HG02759 (cell line): ENCODE results near the gene SGTA.
A peak's percentile ranks its signal among the peaks of the same experiment; 100 is the strongest.
"Not testable (repeated sequence)": the region's sequence is repeated elsewhere in the genome, so short reads cannot be mapped to it uniquely, and the experiment has no call there.

Source experiments
- ATAC-seq: cut with Tn5 transposase; IDR thresholded peaks from one replicate; pipeline ENCODE4 v1.9.1; 2021; ENCODE audit warnings: mild to moderate bottlenecking, moderate library complexity; ENCODE audit not compliant: unreplicated experiment

Gene SGTA, protein sequence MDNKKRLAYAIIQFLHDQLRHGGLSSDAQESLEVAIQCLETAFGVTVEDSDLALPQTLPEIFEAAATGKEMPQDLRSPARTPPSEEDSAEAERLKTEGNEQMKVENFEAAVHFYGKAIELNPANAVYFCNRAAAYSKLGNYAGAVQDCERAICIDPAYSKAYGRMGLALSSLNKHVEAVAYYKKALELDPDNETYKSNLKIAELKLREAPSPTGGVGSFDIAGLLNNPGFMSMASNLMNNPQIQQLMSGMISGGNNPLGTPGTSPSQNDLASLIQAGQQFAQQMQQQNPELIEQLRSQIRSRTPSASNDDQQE

DNA sequence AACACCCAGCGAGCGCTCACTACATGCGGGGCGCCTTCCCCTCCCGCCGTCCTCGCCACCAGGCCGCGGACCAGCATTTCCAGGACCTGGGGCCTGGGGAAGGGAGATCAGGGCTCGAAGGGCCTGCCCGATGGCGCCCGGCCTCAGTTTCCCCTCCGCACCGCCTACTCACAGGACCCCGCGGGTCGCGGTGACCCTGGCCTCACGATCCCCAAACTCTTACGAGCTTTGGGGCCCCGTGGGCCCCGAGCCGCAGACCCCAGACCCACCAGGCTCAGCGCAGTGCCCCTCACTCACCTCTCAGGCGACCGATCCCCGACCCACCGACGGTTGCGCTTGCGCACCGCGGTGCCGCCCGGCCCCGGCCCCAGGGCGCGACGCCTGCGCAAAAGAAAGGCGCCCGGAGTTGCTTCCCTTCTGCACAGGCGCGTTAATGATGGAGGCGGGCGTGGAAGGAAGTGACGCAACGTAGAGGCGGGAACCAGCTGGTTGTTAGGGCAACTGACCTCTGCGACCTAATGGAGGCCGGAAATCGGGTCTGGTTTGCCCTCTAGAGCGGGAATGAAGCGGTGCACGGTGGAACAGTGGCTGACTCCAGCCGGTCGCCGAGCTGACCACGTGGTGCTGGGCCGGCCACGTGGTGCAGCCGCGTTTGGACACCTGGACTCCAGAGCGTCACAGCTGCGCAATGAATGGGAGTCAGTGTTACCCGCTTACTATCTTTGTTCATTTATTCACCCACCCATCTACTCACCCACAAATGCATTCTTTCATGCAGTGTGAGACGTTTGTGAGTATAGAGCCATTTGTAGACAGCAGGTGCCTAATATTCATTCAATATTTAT lies at the start of gene SGTA:
TSS of gene SGTA (minus strand) at position 338 of the 845 bp plus-strand sequence. CDS start 14,205 bp downstream, outside the sequence.
- peak; percentile 74 for ATAC-seq

DNA sequence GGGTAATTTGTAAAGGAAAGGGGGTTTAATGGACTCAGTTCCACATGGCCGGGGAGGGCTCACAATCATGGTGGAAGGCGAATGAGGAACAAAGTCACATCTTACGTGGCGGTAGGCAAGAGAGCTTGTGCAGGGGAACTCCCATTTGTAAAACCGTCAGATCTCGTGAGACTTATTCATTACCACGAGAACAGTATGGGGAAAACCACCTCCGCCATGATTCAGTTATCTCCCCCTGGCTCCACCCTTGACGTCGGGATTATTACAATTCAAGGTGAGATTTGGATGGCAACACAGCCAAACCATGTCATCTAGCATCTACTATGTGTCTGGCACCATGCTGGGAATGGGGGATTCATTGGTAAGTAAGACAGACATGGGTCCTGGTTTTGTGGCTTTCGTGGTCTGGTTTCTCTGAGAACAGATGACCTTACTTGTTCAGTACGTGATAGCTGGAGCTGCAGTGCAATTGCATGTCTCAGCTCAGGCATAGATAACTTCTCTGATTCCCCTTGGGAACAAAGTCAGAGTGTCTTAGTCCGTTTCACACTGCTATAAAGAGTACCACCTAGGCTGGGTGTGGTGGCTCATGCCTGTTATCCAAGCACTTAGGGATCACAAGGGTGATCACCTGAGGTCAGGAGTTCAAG lies 44.9 kb upstream of the SGTA start:
- ATAC-seq, result no peak

DNA sequence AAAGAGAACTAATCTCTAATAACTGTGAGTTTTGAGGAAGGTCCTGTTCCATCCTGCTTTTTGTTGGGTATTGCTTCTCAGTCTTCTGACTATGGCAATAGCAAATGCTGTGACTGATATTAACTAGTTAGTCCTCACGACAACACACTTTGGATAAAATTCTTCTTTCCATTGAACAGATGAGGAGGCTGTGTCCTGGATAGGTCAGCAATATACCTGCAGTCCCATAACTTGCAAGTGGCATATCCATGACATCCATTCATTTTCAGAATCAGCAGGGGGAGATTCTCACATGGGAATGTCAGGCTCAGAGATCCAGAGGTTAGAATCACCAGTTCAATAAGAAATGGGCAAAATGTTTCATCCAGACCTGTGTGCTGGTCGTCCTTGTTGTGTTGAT lies 43.9 kb upstream of the SGTA start:
- ATAC-seq, result no peak

DNA sequence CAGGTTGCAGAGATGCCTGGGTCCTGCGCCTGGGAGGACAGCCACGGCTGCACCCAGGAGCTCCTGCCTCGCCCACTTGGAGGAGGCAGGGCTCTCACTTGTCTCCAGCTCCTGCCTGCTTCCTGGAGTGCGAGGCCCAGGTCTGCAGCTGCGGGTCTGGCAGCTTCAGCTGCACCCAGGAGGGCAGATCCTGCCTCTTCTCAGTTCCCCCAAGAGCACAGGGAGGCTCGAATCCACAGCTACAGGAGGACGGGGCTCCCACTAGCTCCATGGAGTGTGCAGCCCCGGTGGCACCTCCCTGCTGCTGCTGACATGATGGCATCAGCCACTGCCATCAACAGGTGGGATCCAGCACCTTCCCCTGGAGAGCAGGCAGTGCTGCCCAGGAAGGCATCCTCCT lies 41.1 kb upstream of the SGTA start:
- no peak for ATAC-seq

DNA sequence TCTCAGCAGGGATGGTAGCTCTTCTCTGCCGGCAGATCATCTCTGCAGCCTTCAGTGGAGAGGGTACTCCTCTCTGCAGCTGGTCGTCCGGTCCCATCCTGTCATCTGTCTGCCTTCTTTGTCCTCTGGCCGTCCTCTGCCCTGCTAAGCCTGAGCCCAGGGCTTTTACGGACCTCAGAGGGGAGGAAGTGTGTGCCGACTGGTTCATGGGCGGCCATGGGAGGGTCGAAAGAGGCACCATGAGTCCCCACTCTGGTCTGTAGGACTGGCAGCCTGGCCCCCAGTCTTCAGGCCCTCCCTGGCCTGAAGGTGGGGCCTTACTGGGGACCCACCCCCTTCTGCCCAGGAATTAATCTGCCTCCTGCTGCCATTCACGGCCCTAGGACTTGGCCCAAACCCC lies 40.6 kb upstream of the SGTA start:
- ATAC-seq, result no peak

DNA sequence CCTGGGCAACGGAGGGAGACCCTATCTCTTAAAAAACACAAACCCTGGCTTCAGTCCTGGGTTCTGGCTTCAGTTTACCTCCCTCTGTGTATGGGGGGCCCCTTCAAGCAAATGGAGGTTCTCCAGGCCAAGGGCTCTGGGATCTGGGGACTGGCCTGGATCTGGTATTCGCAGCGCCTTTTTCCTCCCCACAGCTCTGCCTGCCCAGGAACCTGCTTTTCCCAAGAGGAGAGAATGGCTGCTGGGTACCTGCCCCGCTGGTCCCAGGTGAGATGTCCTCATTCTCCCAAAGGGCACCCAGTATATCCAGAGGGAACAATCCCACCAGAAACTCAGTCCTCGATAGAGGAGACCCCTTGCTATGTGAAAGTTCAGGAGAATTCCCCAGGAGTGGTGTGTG lies 39.8 kb upstream of the SGTA start:
- no peak for ATAC-seq

DNA sequence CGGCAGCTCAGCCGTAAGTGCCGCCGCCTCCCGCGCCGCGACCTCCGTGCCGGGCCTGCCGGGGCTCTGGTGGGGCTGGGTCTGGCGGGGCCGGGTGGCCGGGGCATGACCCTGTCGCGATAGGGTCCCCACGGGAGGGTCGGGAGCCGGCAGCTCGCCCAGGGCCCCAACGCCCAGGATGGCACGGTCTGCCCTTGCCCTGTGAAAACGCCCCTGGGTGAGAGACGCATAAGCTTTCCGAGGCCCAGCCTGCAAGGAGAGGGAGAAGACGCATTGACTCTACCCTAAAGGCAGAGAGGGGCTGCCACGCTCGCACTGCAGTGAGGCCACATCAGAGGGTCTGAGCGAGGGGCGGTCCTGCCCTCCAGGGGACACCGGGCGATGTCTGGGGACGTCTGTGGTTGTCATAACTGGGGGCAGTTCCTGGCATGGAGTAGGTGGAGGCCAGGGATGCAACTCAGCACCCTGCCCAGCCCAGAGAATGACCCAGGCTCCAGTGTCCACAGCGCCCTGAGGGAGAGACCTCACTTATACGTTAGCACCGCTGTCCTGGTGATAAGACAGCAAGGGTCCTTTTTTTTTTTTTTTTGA lies 37.1 kb upstream of the SGTA start:
- ATAC-seq, result no peak

DNA sequence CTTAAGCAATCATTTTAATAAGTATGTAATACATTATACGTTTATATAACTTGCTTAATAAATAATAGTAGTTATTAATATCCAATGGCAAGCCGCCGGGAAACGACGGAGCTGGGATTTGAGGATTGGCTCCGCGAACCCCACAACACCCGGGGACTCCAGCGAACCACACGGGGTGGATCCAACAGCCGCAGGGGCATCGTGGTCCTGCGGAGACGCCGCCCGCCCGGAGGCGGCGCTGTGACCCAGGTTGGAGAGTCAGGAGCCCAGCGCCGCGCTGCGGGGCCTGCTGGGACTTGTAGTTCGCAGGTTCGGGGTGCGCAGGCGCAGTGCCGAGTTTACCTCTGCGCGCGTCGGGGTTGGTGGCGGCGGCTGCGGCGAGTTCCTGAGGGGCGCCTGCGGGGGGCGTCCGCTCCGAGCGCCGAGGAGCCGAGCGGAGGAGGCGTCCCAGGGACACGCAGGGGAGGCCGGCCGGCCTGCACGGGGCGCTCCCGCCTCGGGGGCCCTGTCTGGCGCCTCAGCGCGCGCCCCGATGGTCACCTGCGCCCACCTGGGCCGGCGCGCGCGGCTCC lies 36.6 kb upstream of the SGTA start, which contains the start of gene ZNF554:
TSS of gene ZNF554 (plus strand) at position 329 of the 572 bp plus-strand sequence. CDS start at position 533, 204 bp downstream.
- peak; percentile 92 for ATAC-seq

DNA sequence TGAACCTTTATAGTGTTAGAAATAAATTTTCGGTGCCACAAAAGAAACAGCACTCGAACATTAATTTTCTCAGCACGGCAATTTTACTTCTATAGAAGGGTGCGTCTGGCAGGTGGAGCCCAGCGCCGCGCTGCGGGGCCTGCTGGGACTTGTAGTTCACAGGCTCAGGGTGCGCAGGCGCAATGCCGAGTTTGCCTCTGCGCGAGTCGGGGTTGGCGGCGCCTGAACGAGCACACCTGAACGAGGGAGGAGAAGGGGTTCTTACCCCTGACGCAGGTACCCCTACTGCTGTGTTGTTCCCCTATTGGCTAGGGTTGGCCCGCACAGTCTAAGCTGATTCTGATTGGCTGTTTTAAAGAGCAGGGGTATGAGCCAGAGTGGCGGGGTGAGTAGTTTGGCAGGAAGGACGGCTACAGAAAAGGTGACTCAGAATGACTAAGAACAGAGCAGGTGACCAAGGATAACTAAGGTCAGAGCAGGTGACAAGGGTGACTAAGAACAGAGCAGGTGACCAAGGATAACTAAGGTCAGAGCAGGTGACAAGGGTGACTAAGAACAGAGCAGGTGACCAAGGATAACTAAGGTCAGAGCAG lies 34.3 kb upstream of the SGTA start:
- ATAC-seq, result not testable (repeated sequence)

DNA sequence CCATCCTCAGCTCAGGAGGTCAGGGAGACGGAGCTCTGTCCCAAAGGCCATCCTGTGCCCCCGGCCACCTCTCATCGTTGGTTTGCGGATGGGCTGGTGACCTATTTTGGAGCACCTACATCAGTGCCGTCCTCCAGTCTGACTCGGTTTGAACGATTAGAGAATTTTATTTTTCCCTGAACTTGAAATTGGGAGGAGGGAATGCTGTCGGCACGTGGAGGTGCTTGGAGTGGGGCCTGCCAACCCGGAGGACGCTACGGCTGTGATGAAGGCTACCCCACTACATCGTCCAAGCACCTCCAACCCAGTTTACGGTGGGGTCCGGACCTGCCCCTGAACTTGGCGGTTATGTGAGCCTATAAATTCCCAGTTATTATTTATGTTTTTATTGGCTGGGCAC lies 33.6 kb upstream of the SGTA start:
- ATAC-seq, result no peak

DNA sequence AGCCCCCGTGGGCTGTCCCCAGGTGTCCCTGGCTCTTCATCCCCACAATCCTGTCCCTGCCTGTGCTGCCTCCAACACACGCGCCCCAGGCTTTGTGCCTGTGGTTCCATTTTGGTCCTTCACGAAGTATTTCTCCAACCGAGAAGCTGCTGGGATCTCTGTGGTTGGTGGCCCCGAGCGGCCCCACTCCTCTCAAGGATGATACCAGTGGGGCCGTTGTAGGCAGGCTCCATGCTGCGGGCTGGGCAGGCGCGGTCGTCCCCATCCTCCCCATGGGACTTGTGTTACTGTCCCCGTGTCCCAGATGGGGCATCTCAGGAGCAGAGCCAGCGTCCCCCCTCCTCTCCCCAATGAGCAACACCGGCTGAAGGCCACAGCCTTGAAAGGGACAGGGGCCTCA lies 32.9 kb upstream of the SGTA start:
- no peak for ATAC-seq

DNA sequence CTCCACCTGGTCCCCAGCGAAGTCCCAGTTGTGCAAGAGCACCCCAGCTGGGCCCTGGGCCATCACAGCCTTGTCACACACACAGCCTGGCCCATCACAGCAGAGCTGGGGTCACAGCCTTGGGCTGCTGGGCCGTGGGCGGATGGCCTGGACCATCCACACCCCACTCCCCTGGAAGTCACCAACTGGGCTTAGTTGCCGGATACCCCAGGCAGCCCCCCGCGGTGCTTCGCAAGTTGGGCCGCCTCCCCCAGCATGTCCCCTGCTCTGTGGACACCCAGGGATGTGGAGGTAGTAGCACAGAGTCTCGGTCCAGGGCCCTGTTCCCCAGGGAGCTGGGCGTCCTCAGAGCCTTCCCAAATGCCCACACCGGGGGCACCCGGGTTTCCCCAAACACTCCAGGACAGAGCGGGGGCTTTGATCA lies 32.1 kb upstream of the SGTA start:
- no peak for ATAC-seq

DNA sequence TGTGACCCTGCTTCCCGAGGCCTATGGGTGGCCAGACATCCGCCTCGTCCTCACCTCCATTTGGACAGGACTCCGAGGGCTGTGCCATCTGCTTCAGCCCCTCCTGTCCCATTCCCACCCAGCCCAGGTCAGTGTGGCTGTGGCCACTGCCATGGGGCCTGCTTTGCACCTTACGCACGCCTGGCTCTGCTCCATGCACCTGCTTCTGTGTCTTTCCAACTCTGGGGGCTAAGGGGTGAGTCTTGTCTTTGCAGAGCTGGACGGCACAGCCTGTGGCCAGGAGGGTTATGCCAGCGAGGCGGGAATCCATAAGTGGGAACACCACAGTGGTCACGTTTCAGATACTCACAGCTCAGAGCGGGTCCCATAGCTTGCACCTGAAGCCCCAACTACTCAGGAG lies 31.4 kb upstream of the SGTA start:
- ATAC-seq, result no peak

DNA sequence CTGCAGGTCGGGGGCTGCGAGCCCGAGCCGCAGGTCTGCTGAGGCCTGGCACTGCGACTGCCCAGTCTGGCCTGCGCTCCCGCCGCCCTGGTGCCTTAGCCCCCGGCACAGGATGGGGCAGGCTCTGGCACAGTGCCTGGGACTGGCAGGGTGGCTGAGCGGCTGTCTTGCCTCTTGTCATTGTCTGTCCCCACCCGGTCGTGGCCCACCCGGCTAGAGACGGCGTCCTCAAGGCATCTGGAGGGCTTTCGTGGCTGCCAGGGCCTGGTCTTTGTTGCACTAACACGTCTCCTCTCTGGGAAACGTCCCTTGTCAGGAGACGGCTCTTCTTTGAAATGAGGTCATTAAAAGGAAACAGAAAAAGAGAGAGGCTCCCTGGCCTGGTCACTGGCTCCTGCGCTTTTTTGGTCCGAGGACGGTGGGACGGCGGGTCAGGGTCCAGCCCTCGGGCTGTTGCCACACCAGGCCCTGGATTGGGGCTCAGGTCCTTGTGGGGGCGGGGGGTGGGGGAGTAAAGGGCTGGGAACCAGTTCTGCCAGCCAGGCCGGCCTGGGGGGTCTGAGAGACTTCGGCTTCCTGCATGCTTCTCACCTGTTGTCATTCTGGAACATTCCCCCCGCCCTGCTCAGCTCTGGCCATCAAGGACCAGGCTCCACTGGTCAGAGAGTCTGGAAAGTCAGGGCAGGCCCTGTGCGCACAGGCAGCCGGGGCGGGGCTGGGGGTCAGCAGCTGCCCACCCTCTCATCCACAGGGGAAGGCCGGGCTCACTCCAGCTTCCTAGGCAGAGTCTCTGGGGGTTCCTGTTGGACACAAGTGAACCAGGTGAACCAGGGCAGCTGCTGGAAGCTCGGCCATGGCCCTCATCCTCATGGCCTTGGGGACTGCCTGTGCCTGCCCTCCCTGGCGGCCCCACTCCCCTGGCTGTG lies 30.4 kb upstream of the SGTA start:
- ATAC-seq, result no peak

DNA sequence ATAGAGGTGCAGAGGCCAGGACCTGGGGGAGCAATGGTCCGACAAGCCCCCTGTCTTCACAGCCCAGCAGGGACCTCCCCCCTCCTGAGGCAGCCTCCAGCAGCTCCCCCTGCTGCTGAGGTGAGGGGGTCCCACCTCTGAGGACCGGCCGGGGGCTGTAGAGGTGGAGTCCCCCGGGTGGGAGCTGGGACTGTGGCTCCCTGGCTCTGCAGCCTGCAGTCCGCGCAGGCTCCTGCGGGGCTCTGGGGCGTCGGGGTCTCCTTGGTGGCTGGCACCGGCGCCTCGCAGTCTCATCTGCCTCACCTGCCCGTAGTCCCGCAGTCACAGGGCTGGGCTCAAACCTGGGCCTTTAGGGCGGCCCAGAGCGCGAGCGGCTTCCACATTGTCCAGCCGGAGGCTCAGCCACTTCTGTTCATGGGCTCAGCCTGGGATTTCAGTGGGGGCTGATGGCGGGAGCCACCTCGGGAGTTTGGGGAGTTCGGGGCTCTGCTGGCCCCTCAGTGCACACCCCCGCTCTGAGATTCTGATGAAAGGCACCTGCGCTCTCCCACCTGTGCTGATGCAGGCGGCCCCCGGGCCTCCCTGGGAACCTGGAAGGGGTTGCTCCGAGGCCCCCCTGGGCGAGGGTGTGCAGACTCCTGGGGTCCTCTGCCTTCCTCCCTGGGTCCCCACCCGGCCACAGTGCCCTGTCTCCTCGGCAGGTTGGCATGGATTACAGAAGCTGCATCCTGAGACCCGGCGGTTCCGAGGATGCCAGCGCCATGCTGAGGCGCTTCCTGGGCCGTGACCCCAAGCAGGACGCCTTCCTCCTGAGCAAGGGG lies 29.6 kb upstream of the SGTA start:
- ATAC-seq, result no peak

DNA sequence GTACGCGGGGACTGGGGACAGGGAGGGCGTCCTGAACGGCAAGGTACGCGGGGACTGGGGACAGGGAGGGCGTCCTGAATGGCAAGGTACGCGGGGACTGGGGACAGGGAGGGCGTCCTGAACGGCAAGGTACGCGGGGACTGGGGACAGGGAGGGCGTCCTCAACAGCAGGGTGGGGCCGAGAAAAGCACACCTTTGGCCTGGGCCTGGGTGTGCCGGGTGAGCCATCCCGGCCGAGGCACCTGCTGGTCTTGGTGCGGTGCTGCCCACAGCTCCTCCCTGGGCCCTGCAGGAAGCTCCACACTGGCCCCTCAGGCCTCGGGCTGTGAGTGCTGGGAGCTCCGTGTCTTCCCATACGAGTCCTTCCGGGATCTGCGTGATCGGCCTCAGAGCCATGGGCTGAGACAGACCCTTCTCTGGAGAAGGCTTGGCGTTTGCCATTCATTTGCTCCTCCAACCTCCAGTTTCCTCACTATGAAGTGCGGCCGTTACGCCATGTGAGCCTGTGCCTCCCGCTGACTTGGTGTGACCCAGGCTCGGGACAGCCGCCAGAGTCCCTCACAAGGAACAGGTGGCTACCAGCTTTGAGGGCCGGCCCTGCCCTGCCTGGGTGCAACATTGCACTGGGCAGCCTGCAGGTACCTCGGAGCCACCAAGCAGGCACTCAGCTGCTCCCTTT lies 28.8 kb upstream of the SGTA start:
- ATAC-seq, result no peak

DNA sequence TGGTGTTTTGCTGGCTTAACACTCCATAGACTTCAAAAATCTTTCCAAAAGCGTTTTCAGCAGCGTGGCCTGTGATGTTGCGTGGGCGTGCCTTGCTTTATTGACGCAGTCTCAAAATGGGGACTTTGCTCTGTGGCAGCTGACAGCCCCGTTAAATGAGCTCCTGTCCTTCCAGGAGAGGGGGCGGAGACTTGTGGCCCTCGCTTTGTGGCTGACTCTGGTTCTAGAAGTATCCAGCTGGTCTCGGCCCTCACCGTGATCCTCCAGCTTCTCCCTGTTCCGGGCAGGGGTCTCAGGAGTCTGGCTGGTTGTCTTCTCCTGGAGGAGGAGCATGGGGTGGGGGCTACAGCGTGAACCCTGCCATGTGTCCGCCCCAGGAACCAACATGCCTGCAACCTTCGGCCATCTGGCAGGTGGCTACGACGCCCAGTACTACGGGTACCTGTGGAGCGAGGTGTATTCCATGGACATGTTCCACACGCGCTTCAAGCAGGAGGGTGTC lies 28.2 kb upstream of the SGTA start:
- no peak for ATAC-seq
